Mesenchymal stem cell (in vitro differentiated cells and primary cell): Measurements from ENCODE around the gene CLASP1.

Experiments used
- DNase-seq: peaks from one replicate; pipeline ENCODE4 v3.0.0-alpha.2; 2013
- H2AFZ ChIP-seq: one replicate; pipeline ENCODE4 v1.6.1; 2013; ENCODE audit warnings: low read depth, mild to moderate bottlenecking, control low read depth, inconsistent platforms, low read length, moderate library complexity
- H2AK5ac ChIP-seq: 2 replicates; pipeline ENCODE4 v1.6.1; 2013; ENCODE audit warnings: low read length, moderate library complexity, mild to moderate bottlenecking, inconsistent platforms; ENCODE audit not compliant: severe bottlenecking
- H2BK120ac ChIP-seq: one replicate; pipeline ENCODE4 v1.6.1; 2013; ENCODE audit warnings: low read depth, mild to moderate bottlenecking, inconsistent platforms, low read length, moderate library complexity
- H2BK12ac ChIP-seq, 2 experiments: one replicate each; pipeline ENCODE4 v1.6.1; 2013; ENCODE audit warnings: inconsistent platforms in 2 of 2, low read length in 2 of 2, mild to moderate bottlenecking in 2 of 2, moderate library complexity in 2 of 2, control low read depth in 1 of 2
- H2BK15ac ChIP-seq: one replicate; pipeline ENCODE4 v1.6.1; 2013; ENCODE audit warnings: mild to moderate bottlenecking, low read depth, inconsistent platforms; ENCODE audit not compliant: poor library complexity, severe bottlenecking
- H2BK5ac ChIP-seq: 2 replicates; pipeline ENCODE4 v1.6.1; 2013; ENCODE audit warnings: low read depth, mild to moderate bottlenecking, low read length, control low read depth, inconsistent platforms; ENCODE audit not compliant: poor library complexity, severe bottlenecking
- H3K14ac ChIP-seq, 2 experiments: one replicate each; pipeline ENCODE4 v1.6.1; 2013; ENCODE audit warnings: inconsistent platforms in 2 of 2, low read length in 2 of 2, control low read depth in 1 of 2, mild to moderate bottlenecking in 1 of 2, moderate library complexity in 1 of 2
- H3K18ac ChIP-seq, 2 experiments: one replicate each; pipeline ENCODE4 v1.6.1; 2013; ENCODE audit warnings: inconsistent platforms in 2 of 2, low read length in 2 of 2, control low read depth in 1 of 2, low read depth in 1 of 2, mild to moderate bottlenecking in 1 of 2
- H3K23ac ChIP-seq, 2 experiments: one replicate each; pipeline ENCODE4 v1.6.1; 2013; ENCODE audit warnings: inconsistent platforms in 2 of 2, low read length in 2 of 2, mild to moderate bottlenecking in 2 of 2, moderate library complexity in 2 of 2, control low read depth in 1 of 2
- H3K27ac ChIP-seq: 2 replicates; pipeline ENCODE4 v1.5.1; 2013; ENCODE audit warnings: mild to moderate bottlenecking, moderate library complexity, low read length, control low read depth, inconsistent platforms; ENCODE audit not compliant: poor library complexity, severe bottlenecking
- H3K27me3 ChIP-seq, 2 experiments: 2 replicates each; pipeline versions ENCODE4 v1.6.1 to v1.7.0; 2013; ENCODE audit warnings: low read length in 2 of 2, mild to moderate bottlenecking in 2 of 2, moderate library complexity in 2 of 2, control low read depth in 1 of 2, inconsistent platforms in 1 of 2; ENCODE audit not compliant: control insufficient read depth in 1 of 2, insufficient read depth in 1 of 2
- H3K36me3 ChIP-seq, 2 experiments: 2 replicates each; pipeline versions ENCODE4 v1.6.1 to v1.7.0; 2013; ENCODE audit warnings: low read length in 2 of 2, control low read depth in 1 of 2, inconsistent platforms in 1 of 2, low read depth in 1 of 2, mild to moderate bottlenecking in 1 of 2; ENCODE audit not compliant: insufficient read depth in 2 of 2, control insufficient read depth in 1 of 2
- H3K4ac ChIP-seq, 2 experiments: one replicate each; pipeline ENCODE4 v1.6.1; 2013; ENCODE audit warnings: inconsistent platforms in 2 of 2, low read length in 2 of 2, mild to moderate bottlenecking in 2 of 2, moderate library complexity in 2 of 2, control low read depth in 1 of 2, low read depth in 1 of 2
- H3K4me1 ChIP-seq: 2 replicates; pipeline ENCODE4 v1.6.1; 2013; ENCODE audit warnings: low read depth, low read length, control low read depth; ENCODE audit not compliant: control insufficient read depth, insufficient read depth
- H3K4me2 ChIP-seq: 2 replicates; pipeline ENCODE4 v1.6.1; 2013; ENCODE audit warnings: low read length, mild to moderate bottlenecking, inconsistent platforms; ENCODE audit not compliant: poor library complexity, severe bottlenecking
- H3K4me3 ChIP-seq, 2 experiments: 2 replicates each; pipeline versions ENCODE4 v1.5.1 to v1.7.0; 2013; ENCODE audit warnings: low read length in 2 of 2, mild to moderate bottlenecking in 2 of 2, control low read depth in 1 of 2, low read depth in 1 of 2; ENCODE audit not compliant: insufficient read depth in 1 of 2
- H3K79me1 ChIP-seq: replicated peaks from 2 replicates; pipeline ENCODE4 v1.6.1; 2013; ENCODE audit warnings: mild to moderate bottlenecking, control low read depth, low read length, inconsistent platforms; ENCODE audit not compliant: poor library complexity, severe bottlenecking
- H3K9ac ChIP-seq: 2 replicates; pipeline ENCODE4 v1.7.0; 2013; ENCODE audit warnings: mild to moderate bottlenecking, low read length, moderate library complexity
- H3K9me3 ChIP-seq: 2 replicates; pipeline ENCODE4 v1.7.0; 2013; ENCODE audit warnings: mild to moderate bottlenecking, low read length; ENCODE audit not compliant: control insufficient read depth
- H4K8ac ChIP-seq: one replicate; pipeline ENCODE4 v1.6.1; 2013; ENCODE audit warnings: inconsistent platforms, mild to moderate bottlenecking, low read length, moderate library complexity
- H4K91ac ChIP-seq: one replicate; pipeline ENCODE4 v1.6.1; 2013; ENCODE audit warnings: mild to moderate bottlenecking, low read length, inconsistent platforms
- WGBS: methylation state at CpG from one replicate; pipeline ENCODE4 v1.1.7; 2013; ENCODE audit warnings: mixed read lengths; 5-methylcytosine and 5-hydroxymethylcytosine counted together

The CLASP1 gene

GRCh38 chr2:121343191-121343590 lies 306.1 kb downstream of the CLASP1 start:
- H3K23ac ChIP-seq = no peak overlapping the region
- no peaks in the 10 kb centered on the region for H3K9me3 ChIP-seq
- H3K27me3 ChIP-seq = no peaks in the 10 kb centered on the region
- no peak overlapping the region for H2BK15ac ChIP-seq
- H4K91ac ChIP-seq = no peak overlapping the region
- no peak overlapping the region for H4K8ac ChIP-seq
- H2BK5ac ChIP-seq = no peak overlapping the region
- peaks cover 58 to 76% of the 10 kb centered on the region in 2 experiments for H3K36me3 ChIP-seq
- no peak overlapping the region for H3K4ac ChIP-seq
- H3K79me1 ChIP-seq = peaks cover 7% of the 10 kb centered on the region
- H3K4me2 ChIP-seq = no peak overlapping the region
- no peak overlapping the region for H3K9ac ChIP-seq
- H2AK5ac ChIP-seq = no peak overlapping the region
- no peak overlapping the region for H2BK12ac ChIP-seq
- WGBS = 98% methylated on average over 2 of the region's 2 CpGs
- DNase-seq = no peak
- peaks cover 2% of the 10 kb centered on the region for H3K4me1 ChIP-seq
- H2AFZ ChIP-seq = no peak overlapping the region
- no peak overlapping the region for H3K14ac ChIP-seq
- H2BK120ac ChIP-seq = no peak overlapping the region
- no peak overlapping the region for H3K18ac ChIP-seq
- H3K4me3 ChIP-seq = no peak overlapping the region
- no peak overlapping the region for H3K27ac ChIP-seq

- no peak overlapping the region for H2AK5ac ChIP-seq
- H3K4ac ChIP-seq = no peak overlapping the region
- H2AFZ ChIP-seq = no peak overlapping the region
- peaks cover 2% of the 10 kb centered on the region for H3K4me1 ChIP-seq
- peaks cover 5% of the 10 kb centered on the region for H3K79me1 ChIP-seq
- no peak overlapping the region for H3K18ac ChIP-seq
- H3K14ac ChIP-seq = no peak overlapping the region
- H3K27me3 ChIP-seq = no peaks in the 10 kb centered on the region
- 81% methylated on average over 3 of the region's 5 CpGs for WGBS
- H3K9ac ChIP-seq = no peak overlapping the region
- H3K27ac ChIP-seq = no peak overlapping the region
- H3K23ac ChIP-seq = no peak overlapping the region
- H3K4me2 ChIP-seq = no peak overlapping the region
- H2BK5ac ChIP-seq = no peak overlapping the region
- DNase-seq = peak; percentile 16
- no peaks in the 10 kb centered on the region for H3K9me3 ChIP-seq
- H2BK120ac ChIP-seq = no peak overlapping the region
- no peak overlapping the region for H4K91ac ChIP-seq
- no peak overlapping the region for H2BK15ac ChIP-seq
- H3K36me3 ChIP-seq = peaks cover 57 to 76% of the 10 kb centered on the region in 2 experiments
- H4K8ac ChIP-seq = no peak overlapping the region
- no peak overlapping the region for H2BK12ac ChIP-seq
- no peak overlapping the region for H3K4me3 ChIP-seq
Measured at GRCh38 chr2:121342751-121343150, 306.5 kb downstream of the CLASP1 start.

- no peak overlapping the region for H3K18ac ChIP-seq
- H2BK120ac ChIP-seq = no peak overlapping the region
- H3K9ac ChIP-seq = no peak overlapping the region
- no peak overlapping the region for H3K27ac ChIP-seq
- H2AK5ac ChIP-seq = no peak overlapping the region
- H2BK5ac ChIP-seq = no peak overlapping the region
- H4K91ac ChIP-seq = no peak overlapping the region
- no peak overlapping the region for H3K14ac ChIP-seq
- no peak overlapping the region for H3K4me3 ChIP-seq
- no peak overlapping the region for H3K4me2 ChIP-seq
- H3K27me3 ChIP-seq = no peaks in the 10 kb centered on the region
- no peak overlapping the region for H2BK12ac ChIP-seq
- peaks cover 5% of the 10 kb centered on the region for H3K79me1 ChIP-seq
- H2BK15ac ChIP-seq = no peak overlapping the region
- DNase-seq = no peak
- no peak overlapping the region for H4K8ac ChIP-seq
- H3K23ac ChIP-seq = no peak overlapping the region
- WGBS = 76% methylated on average over 4 of the region's 4 CpGs
- H3K4ac ChIP-seq = no peak overlapping the region
- no peaks in the 10 kb centered on the region for H3K9me3 ChIP-seq
- no peak overlapping the region for H2AFZ ChIP-seq
- H3K4me1 ChIP-seq = peaks cover 4% of the 10 kb centered on the region
- H3K36me3 ChIP-seq = peaks cover 48 to 63% of the 10 kb centered on the region in 2 experiments
Measured at GRCh38 chr2:121340926-121341325, 308.3 kb downstream of the CLASP1 start.

- no peak for DNase-seq
- 84% methylated on average over 20 of the region's 20 CpGs for WGBS
Measured at GRCh38 chr2:121338281-121338680, 311.0 kb downstream of the CLASP1 start.

More at GRCh38 chr2:121338281-121338680, 311.0 kb downstream of the CLASP1 start:
- Histone ChIP-seq H3K14ac (no peak overlapping the region), H2BK12ac (no peak overlapping the region), H3K23ac (no peak overlapping the region), H2BK120ac (no peak overlapping the region), H3K18ac (no peak overlapping the region), H2AK5ac (no peak overlapping the region), H2BK5ac (no peak overlapping the region), H2BK15ac (no peak overlapping the region), H3K4me2 (no peak overlapping the region), H3K27me3 (no peaks in the 10 kb centered on the region), H3K79me1 (peaks cover 5% of the 10 kb centered on the region), H2AFZ (no peak overlapping the region), H3K36me3 (peaks cover 36 to 49% of the 10 kb centered on the region in 2 experiments), H3K4me3 (no peak overlapping the region), H4K8ac (no peak overlapping the region), H3K9me3 (no peaks in the 10 kb centered on the region), H4K91ac (no peak overlapping the region), H3K4me1 (peaks cover 20% of the 10 kb centered on the region), H3K27ac (no peak overlapping the region), H3K9ac (no peak overlapping the region), H3K4ac (no peak overlapping the region)
